ENCODE data around the gene STAP1.

GRCh38 chr4:67531379-67531962 lies 27.1 kb upstream of the STAP1 start:
- TF ChIP-seq MAX (IDR thresholded peaks at IDR 0.05; ENCODE audit: low read depth) (no peak), USF2 (IDR thresholded peaks at IDR 0.05; ENCODE audit: borderline replicate concordance, low read depth, low read length) (no peak), CTCF (IDR thresholded peaks at IDR 0.05) (no peak), YY1 (IDR thresholded peaks at IDR 0.05; ENCODE audit: low read depth) (no peak), RAD21 (IDR thresholded peaks at IDR 0.05; ENCODE audit: low read length) (no peak), NFIC (IDR thresholded peaks at IDR 0.05; ENCODE audit: borderline replicate concordance) (no peak), RFX5 (IDR thresholded peaks at IDR 0.05; ENCODE audit: low read length) (no peak), EZH2phosphoT487 (IDR thresholded peaks at IDR 0.05; ENCODE audit: borderline replicate concordance, low read depth) (no peak), POLR2AphosphoS5 (IDR thresholded peaks at IDR 0.05; ENCODE audit: low read depth, low read length) (no peak), GATA2 (CRISPR knock-in tag; IDR thresholded peaks at IDR 0.05) (no peak), PBX3 (IDR thresholded peaks at IDR 0.05) (no peak), JUND (IDR thresholded peaks at IDR 0.05) (no peak), REST (IDR thresholded peaks at IDR 0.05; ENCODE audit: low read depth, low read length) (no peak)

Measured in SK-N-SH (cell line).